GDM1 (cell line): ENCODE results near the gene ANXA11.

ENCODE experiments used
- DNase-seq: peaks from one replicate; lab custom pipeline; 2025; lab: John Stamatoyannopoulos, UW

The ANXA11 gene

DNA sequence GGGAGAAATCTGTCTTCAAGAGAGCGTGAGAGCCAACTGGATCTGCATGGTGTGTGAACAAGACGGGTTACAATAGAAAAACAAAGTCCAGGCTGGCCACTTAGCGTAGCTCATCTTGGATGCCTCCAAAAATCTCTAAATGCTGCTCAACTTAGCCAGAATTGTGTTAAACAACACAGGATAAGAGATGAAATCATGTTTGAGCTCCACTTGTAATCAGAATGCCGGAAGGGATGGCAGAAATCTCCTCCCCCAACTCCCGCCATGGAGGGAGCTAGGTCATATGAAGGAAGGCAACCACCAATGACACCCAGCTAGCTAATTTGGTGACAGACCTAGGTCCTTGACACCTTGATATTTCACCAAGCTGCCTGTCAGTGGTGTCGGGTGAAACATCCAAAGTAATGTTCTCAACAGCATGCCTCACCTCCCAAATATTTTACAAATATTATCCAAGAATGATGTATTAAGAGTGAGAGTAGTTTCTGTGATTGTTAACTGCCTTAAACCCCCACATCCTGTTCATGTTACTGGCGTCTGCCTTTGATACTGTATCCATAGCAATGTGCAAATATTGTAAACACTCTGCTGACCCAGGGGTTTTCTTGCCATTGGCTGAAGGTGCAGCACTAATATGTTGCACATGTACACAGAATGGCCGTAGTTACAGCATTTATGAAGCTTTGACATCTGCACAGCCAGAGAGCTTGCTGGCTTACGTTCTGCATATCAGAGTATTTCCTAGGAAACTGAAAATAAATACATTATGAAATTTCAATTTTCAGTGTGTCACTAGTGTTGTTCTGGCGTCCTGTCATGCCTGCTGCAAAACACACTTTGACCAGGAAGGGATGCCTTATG is 101.0 kb downstream of the ANXA11 start:
- no peak for DNase-seq
